ENCODE results near the gene UBL7. TPM values are rescaled to one million over a fixed set of nuclear protein-coding genes. Genes with fewer than 3 reads are reported as not detected.

UBL7 gene
- total and polyA plus RNA-seq, 10 of the 15 experiments (the other 5 are each of a cell fraction or from before 2014, with no cell fraction given) = 25.9 to 145 (median 90.1) TPM

- 0 out of 2 replicates have a peak, but pooled peaks have one; percentile 39 for TF ChIP-seq TAF1 (IDR thresholded peaks at IDR 0.05; ENCODE audit: borderline replicate concordance, low read depth, low read length)
- TF ChIP-seq SMAD5 (IDR thresholded peaks at IDR 0.05; ENCODE audit: low read depth) = peak; percentile 58; the same call in 1 of the 2 replicates
- TF ChIP-seq, protein P1, sequence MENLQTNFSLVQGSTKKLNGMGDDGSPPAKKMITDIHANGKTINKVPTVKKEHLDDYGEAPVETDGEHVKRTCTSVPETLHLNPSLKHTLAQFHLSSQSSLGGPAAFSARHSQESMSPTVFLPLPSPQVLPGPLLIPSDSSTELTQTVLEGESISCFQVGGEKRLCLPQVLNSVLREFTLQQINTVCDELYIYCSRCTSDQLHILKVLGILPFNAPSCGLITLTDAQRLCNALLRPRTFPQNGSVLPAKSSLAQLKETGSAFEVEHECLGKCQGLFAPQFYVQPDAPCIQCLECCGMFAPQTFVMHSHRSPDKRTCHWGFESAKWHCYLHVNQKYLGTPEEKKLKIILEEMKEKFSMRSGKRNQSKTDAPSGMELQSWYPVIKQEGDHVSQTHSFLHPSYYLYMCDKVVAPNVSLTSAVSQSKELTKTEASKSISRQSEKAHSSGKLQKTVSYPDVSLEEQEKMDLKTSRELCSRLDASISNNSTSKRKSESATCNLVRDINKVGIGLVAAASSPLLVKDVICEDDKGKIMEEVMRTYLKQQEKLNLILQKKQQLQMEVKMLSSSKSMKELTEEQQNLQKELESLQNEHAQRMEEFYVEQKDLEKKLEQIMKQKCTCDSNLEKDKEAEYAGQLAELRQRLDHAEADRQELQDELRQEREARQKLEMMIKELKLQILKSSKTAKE (IDR thresholded peaks at IDR 0.05; ENCODE audit: low read depth, poor library complexity, severe bottlenecking) = peak; percentile 91
- TF ChIP-seq ZBED1 (IDR thresholded peaks at IDR 0.05; ENCODE audit: borderline replicate concordance) = peak; percentile 37; the same call in 1 of the 2 replicates
- TF ChIP-seq FOXM1 (IDR thresholded peaks at IDR 0.05; ENCODE audit: low read depth, low read length) = no peak
- peak; percentile 91; the same call in 1 of the 2 replicates for TF ChIP-seq CHD1 (IDR thresholded peaks at IDR 0.05; ENCODE audit: low read depth, low read length)
- TF ChIP-seq CHD2 (IDR thresholded peaks at IDR 0.05; ENCODE audit: borderline replicate concordance, low read depth, low read length) = peak; percentile 86
- TF ChIP-seq MTA3 (IDR thresholded peaks at IDR 0.05; ENCODE audit: borderline replicate concordance, low read length) = no peak
- TF ChIP-seq NFXL1 (IDR thresholded peaks at IDR 0.05; ENCODE audit: borderline replicate concordance) = no peak
- TF ChIP-seq, protein P2, sequence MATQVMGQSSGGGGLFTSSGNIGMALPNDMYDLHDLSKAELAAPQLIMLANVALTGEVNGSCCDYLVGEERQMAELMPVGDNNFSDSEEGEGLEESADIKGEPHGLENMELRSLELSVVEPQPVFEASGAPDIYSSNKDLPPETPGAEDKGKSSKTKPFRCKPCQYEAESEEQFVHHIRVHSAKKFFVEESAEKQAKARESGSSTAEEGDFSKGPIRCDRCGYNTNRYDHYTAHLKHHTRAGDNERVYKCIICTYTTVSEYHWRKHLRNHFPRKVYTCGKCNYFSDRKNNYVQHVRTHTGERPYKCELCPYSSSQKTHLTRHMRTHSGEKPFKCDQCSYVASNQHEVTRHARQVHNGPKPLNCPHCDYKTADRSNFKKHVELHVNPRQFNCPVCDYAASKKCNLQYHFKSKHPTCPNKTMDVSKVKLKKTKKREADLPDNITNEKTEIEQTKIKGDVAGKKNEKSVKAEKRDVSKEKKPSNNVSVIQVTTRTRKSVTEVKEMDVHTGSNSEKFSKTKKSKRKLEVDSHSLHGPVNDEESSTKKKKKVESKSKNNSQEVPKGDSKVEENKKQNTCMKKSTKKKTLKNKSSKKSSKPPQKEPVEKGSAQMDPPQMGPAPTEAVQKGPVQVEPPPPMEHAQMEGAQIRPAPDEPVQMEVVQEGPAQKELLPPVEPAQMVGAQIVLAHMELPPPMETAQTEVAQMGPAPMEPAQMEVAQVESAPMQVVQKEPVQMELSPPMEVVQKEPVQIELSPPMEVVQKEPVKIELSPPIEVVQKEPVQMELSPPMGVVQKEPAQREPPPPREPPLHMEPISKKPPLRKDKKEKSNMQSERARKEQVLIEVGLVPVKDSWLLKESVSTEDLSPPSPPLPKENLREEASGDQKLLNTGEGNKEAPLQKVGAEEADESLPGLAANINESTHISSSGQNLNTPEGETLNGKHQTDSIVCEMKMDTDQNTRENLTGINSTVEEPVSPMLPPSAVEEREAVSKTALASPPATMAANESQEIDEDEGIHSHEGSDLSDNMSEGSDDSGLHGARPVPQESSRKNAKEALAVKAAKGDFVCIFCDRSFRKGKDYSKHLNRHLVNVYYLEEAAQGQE (IDR thresholded peaks at IDR 0.05; ENCODE audit: low read depth, low read length) = no peak
- peak; percentile 54 for TF ChIP-seq ZNF217 (IDR thresholded peaks at IDR 0.05)
- TF ChIP-seq YBX1 (IDR thresholded peaks at IDR 0.05) = no peak
- no peak for TF ChIP-seq NFYA (IDR thresholded peaks at IDR 0.05; ENCODE audit: borderline replicate concordance, low read depth, low read length)
- TF ChIP-seq HDGF (IDR thresholded peaks at IDR 0.05) = peak; percentile 92; the same call in 1 of the 2 replicates
- no peak; the same call in 1 of the 2 replicates for TF ChIP-seq JUNB (IDR thresholded peaks at IDR 0.05)
- TF ChIP-seq, protein P3, sequence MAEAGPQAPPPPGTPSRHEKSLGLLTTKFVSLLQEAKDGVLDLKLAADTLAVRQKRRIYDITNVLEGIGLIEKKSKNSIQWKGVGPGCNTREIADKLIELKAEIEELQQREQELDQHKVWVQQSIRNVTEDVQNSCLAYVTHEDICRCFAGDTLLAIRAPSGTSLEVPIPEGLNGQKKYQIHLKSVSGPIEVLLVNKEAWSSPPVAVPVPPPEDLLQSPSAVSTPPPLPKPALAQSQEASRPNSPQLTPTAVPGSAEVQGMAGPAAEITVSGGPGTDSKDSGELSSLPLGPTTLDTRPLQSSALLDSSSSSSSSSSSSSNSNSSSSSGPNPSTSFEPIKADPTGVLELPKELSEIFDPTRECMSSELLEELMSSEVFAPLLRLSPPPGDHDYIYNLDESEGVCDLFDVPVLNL (IDR thresholded peaks at IDR 0.05; ENCODE audit: low read depth, low read length) = no peak
- peak; percentile 25; the same call in 1 of the 2 replicates for TF ChIP-seq YY1 (IDR thresholded peaks at IDR 0.05; ENCODE audit: low read depth, low read length)
- peak; percentile 81; the same call in 1 of the 2 replicates for TF ChIP-seq EED (IDR thresholded peaks at IDR 0.05; ENCODE audit: low read depth)
- peak; percentile 99 for TF ChIP-seq NBN (IDR thresholded peaks at IDR 0.05)
- no peak for TF ChIP-seq KDM1A (IDR thresholded peaks at IDR 0.05; ENCODE audit: borderline replicate concordance)
- TF ChIP-seq PML (IDR thresholded peaks at IDR 0.05; ENCODE audit: low read length) = no peak
- TF ChIP-seq IKZF1 (conservative IDR thresholded peaks at IDR 0.05) = peak; percentile 93
- TF ChIP-seq BCL11A (IDR thresholded peaks at IDR 0.05; ENCODE audit: low read depth, low read length) = 0 out of 2 replicates have a peak, but pooled peaks have one; percentile 28
- TF ChIP-seq CREB1 (IDR thresholded peaks at IDR 0.05; ENCODE audit: low read depth) = no peak
- peak; percentile 75 for TF ChIP-seq PKNOX1 (IDR thresholded peaks at IDR 0.05)
Observed at GRCh38 chr15:74396445-74397238, 64.3 kb downstream of the UBL7 start (continued).

Measured in GM12878 (cell line).